K562 treated with DMSO at 1 percent for 4 hours (cell line): ENCODE results near the gene NCOR1. TPM values are rescaled to one million over a fixed set of nuclear protein-coding genes. Genes with fewer than 3 reads are reported as not detected.

Experiments
- total RNA-seq: library from RNA; unstranded; fragments of 300-600 nt; gene quantifications from 2 replicates; pipeline ENCODE4 v1.2.3, GENCODE V29; 2022; ENCODE audit not compliant: insufficient read depth

The NCOR1 gene
- total RNA-seq: 30.2 and 32.6 TPM in 2 replicates

GRCh38 chr17:16215273-16215964, at the start of gene NCOR1:
TSS of gene NCOR1 (minus strand) at chr17:16215534. CDS start at chr17:16194569, 20,965 bp downstream.

GRCh38 chr17:16217002-16217635, 1.8 kb upstream of the NCOR1 start, which contains the start of gene PIGL:
TSS of gene PIGL (plus strand) at chr17:16217210. CDS start at chr17:16217227, 17 bp downstream.

GRCh38 chr17:15999141-15999973, 216.0 kb downstream of the NCOR1 start, which contains the start of the genes TTC19 and ZSWIM7:
TSS of gene TTC19 (plus strand) at chr17:15999824. CDS start at chr17:15999849, 25 bp downstream.
TSS of gene ZSWIM7 (minus strand) at chr17:15999704. CDS start at chr17:15999594, 110 bp downstream.

Other genes with a start within 250 kb of the NCOR1 start
- gene ZSWIM7, start 215.8 kb downstream of the NCOR1 start, total RNA-seq: 4.4 and 10.8 TPM in 2 replicates
- gene TTC19, start 215.7 kb downstream of the NCOR1 start, total RNA-seq: 17.0 and 25.8 TPM in 2 replicates
- 13.2 and 20.5 TPM in 2 replicates for gene PIGL, start 1.7 kb upstream of the NCOR1 start, total RNA-seq
- gene CENPV, start 137.9 kb upstream of the NCOR1 start, total RNA-seq: 52.2 and 57.6 TPM in 2 replicates
- gene UBB, start 165.6 kb upstream of the NCOR1 start, total RNA-seq: 1,823 and 2,016 TPM in 2 replicates
- gene TRPV2, start 200.0 kb upstream of the NCOR1 start, total RNA-seq: 103 and 108 TPM in 2 replicates